ENCODE data around the gene ANKRD22.

The ANKRD22 gene

DNA sequence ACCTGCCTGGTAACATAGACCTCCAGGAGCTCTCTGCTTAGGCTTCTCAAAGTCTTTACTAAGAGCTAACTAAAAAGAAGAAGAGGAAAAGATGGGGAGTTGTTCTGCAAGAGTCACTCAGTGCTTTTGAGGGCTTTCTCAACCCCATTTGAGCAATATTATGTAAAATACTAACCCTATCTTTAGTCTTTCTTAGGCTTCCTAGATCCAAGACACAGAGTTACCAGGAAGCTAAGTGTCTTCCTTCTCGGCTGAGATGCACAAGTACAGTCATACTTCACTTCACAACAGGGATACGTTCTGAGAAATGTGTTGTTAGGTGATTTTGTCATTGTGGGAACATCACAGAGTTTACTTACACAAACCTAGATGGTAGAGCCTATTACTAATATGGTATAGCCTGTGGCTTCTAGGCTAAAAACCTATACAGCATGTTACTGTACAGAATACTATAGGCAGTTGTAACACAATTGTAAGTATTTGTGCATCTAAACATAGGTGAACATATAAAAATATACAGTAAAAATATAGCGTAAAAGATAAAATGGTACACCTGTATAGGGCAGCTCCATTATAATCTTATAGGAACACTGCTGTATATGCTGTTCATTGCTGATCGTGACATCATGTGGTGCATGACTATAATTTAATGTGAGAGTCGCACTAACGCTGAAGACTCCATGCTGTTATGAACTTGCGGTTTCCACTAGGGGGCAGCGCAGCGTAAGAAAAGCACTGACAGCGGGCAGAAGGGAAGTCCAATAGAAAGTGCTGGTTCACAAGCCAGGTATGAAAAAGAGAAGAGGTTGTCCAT is 16.3 kb downstream of the ANKRD22 start:
- peak; percentile 90 for DNase-seq (ENCODE audit: low spot score)

DNA sequence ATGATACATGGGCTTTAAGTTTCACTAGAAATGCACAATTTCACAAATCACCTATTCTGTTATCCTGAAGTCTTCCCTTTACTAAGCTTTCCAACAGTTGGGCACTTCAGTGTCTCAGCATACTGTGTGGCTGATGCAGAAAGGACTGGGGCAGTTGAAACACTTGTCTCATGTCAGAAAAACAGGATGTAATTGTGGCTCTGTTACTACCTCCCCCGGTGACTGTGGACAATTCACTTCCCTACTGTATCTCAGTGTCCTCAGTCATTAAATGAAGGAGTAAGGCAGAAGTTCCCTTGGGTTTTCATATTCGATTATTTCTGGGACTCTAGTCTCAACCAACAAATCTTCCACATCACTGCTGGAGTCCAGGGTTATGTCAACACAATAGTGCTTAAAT is 17.9 kb downstream of the ANKRD22 start:
- DNase-seq (ENCODE audit: low spot score) = no peak

DNA sequence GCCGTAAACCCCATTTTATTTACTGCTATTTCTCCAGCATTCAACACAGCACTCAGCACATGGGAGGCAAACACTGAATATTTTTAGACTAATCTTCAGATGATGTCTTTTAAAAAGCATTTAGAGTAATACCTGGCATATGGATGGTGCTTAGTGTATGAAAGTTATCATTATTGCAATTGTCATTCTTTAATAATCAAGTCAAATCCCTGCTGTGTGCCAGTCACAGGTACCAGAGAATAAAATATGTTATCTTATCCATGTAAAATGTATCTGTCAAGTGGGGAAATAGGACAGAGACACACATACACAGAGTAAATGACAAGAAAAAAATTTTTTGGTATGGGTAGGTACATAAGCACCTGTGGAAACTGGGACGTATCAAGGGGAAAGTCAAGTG is 18.5 kb downstream of the ANKRD22 start:
- no peak for DNase-seq (ENCODE audit: low spot score)

DNA sequence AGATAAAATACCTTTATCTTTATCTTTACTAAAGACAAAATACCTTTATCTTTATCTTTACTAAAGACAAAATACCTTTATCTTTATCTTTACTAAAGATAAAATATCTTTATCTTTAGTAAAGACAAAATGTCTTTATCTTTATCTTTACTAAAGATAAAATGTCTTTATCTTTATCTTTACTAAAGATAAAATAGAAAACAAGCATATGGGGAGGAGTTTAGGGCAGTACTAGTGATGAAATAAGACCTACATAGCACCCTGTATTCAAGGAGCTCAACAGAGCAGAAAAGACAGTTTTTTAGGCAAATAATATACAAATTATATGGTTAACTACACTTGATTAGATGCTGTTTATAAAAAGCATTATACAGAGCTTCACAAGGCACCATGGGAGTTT is 19.3 kb downstream of the ANKRD22 start:
- no peak for DNase-seq (ENCODE audit: low spot score)

DNA sequence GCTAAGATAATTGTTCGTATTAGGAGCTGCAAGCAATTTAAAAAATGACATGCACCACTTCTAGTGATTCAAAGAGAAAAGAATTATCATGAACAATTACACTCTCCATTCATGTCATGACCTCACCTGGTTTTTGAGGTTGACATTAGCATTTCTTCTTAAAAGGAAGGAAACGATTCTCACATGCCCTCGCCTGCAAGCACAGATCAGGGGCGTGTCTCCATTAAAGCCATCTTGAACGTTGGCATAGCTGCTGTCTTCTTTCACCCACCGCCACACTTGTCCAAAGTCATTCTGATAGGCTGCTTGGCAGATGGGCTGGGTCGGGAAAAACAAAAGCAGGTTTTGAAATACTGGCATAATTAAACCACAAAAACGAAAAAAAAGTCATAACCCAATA is 19.9 kb downstream of the ANKRD22 start:
- peak; percentile 74 for DNase-seq (ENCODE audit: low spot score)

DNA sequence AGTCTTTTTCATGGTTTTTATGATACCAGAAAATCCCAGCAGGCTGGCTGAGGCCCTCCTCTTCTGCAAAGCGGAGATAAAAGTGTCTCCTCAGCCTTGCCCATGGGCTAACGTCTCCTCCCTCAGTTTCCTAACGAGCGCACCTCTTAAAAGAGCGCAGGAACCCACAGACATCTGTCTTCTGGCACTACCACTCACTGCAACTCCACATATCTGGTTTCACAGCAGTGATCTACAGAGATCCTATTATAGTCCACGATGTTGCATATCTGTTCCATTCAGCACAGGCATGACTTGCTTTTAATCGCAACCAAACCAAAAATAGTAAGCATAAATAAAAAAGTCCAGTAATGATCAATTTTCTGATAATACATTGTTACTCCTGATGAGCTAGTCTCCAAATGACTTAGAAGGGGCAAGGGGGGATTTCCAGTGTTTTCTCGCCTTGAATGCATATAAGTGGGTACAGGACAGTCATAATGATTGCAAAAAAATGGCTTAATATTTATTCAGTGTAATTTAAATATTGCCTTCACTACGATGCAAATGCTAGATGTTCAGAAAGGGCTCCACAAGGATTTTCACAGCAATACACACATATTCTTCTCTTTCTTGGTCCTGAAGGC is 20.9 kb downstream of the ANKRD22 start:
- DNase-seq (ENCODE audit: low spot score) = no peak

DNA sequence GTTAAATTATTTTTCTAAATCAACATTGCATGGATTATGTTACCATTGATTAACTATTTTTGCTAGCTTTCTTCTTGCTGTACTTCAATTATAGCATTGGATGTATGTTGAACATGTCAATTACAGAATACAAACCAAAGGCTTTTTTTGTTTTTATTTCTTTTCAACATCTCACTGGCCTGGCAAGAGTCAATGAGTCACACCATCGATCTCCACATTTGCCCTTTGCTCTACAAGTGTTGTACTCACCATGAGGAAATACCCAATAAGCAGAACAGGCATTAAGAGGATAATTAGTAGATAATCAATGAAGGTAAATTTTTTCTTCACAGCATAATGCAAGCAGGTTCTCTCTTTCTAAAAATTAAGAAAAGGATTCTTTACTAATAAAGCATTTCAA is 23.3 kb downstream of the ANKRD22 start:
- no peak for DNase-seq (ENCODE audit: low spot score)

DNA sequence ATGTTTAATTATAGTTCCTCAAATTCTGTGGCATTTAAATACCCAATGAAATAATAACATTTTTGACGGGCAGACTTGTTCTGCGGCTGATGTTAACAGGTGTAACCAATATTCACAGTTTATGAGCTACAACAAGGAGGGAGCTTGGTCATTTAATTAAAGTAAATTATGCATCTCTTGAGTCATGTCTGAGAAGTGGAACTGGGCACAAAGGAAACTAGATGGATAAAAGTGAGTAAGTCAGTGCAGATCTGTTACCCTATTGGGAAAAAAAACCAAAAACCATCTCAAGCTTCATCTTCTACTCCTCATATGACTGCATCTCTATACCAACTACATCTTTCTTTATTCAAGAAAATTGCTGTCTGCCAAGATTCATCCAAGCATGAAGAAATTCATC is 24.0 kb downstream of the ANKRD22 start:
- DNase-seq (ENCODE audit: low spot score) = no peak

DNA sequence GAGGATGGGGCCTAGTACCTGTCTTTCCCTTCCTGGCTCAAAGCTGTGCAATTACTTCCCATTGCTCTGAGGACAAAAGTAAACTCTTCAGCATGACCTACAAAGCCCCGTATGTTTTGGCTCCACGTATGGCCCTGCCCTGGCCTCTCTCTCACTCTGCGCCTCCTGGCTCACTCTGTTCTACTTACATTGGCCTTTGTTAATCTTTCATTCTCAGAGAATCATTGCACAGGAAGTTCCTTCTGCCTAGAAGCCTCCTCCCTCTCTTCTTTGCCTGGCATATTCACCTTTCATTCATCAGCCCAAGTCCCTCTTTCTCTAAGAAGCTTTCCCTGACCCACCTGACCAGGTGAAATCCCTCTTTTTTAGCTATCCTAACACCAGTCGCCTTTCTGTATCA is 25.3 kb downstream of the ANKRD22 start:
- DNase-seq (ENCODE audit: low spot score) = no peak

DNA sequence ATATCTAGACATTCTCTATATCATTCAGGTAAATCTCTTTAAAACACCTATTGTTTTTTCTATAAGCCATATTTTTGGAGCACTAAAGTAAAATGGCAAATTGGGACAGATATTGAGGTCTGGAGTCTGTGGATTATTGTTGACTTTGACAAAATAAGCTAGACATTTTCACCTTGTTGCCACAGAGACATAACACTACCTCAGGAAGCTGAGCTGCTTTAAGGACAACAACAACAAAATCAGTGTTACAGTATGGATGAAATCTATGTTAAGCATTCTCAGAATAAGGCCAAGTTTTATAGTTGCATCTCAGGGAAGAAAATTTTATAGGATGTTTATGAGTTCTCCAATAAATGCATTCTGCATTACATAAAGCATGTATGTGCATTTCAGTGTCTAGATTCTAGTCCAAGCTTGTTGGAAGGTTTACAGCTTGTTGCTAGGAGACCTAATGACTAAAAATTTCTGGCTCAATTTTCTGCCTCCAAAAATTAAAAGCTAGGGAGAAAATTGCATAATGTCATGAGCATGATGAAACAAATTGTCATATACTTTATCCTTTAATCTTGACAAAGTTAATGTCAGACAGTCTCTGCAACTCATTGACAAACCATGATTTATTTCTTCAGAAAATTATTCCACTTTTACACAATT is 30.8 kb downstream of the ANKRD22 start:
- no peak for DNase-seq (ENCODE audit: low spot score)

DNA sequence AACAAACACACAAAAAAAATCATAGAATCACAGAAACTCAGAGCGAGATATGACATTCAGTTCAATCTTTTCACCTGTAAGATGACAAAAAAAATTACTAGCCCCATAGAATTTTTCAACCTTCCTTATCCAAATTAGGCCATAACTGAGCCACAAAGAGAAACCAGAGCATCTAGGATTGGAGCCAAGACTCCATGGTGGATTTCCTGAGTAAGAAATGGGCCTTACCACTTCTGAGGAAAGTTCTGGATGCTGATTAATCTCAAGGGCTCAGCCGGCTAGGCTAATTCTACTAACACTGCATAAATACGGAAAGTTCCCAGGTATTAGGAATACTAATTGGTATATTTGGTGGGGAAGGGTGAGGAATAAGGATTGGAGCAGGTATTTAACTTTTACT is 32.4 kb downstream of the ANKRD22 start:
- no peak for DNase-seq (ENCODE audit: low spot score)

DNA sequence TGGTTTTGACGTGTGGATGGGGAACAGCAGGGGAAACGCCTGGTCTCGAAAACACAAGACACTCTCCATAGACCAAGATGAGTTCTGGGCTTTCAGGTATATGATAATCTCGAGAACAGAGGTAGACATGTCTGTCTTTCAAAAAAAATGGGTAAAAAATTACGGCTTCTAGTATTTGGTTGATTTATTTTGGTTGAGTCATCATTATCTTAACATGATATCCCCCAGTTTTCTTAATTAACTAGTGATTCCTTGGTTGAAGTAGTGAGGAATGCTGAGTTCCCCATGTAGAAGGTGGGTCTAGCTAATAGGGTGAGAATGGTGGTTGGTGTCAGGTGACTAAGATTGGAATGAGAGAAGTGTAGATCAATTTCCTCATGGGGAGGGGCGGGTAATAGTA is 38.4 kb downstream of the ANKRD22 start:
- no peak for DNase-seq (ENCODE audit: low spot score)

DNA sequence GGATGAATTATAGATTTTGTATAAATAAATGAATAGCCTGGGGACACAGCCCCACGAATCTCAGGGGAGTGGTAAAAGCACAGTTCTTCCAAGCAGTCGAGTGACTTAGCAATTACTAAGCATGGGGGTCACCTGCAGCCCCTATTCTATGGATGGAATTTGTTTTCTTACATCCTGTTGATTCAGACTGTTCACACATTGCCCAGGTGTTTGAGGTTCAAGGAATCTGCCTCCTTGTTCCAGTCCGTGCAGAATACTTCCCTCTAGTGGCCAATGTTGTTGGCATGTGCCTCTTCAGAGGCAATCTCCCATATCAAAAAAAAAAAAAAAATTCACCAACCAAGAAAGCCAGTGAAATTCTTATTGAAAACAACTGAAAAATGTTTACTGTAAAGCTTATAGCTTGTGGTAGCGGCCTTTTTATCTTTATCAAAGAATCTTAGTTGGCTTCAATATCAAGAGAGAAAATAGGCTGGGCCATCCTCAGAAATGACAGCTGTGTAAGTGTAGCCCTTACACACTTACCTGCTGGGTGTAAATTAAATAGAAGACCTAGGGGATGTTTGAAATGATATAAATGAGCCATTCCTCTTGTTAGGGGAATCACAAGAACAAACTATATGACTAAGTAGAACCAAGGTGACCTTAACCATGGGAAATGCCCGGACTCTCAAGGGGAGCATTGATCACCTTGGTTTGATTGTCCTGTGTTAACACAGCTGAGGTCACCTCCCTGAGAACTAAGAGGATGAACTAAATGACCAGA is 41.3 kb downstream of the ANKRD22 start:
- peak; percentile 60 for DNase-seq (ENCODE audit: low spot score)

DNA sequence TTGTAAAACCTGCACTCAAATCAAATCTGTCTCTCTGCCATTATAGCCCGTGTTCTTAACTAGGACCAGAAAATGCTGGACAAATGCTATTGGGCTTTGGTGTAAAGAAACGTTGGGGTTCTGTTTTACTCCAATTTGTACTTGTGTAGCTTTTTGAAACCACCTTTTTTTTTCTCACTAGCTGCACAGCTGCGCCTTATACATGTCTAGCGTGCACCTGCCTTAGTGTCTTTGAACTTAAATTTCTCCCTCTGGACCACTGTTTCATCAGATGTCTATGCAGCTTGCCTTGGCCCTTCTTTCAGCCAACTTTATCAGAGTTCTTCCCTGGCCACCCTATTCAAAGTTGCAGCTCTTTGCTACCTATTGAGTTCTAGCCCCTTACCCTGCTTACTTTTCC is 42.0 kb downstream of the ANKRD22 start:
- DNase-seq (ENCODE audit: low spot score) = no peak

DNA sequence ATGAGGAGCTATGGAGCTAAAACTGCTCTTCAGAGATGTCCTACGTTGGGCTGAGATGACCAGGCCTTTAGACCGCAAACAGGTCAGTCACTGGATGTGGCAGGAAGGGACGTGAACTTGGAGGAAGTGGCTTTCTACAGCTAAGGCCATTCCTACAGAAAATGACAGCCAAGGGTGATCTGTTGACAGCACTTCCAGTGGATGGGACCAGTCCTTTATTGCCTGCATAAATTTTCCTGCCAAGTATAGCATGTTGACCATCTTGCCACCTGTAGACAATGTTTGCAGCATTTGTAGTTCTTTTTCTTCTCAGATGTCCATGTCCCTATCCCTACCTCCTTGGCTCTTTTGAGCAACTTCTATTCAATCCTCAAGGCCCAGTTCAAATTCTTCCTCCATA is 45.7 kb downstream of the ANKRD22 start:
- no peak for DNase-seq (ENCODE audit: low spot score)

DNA sequence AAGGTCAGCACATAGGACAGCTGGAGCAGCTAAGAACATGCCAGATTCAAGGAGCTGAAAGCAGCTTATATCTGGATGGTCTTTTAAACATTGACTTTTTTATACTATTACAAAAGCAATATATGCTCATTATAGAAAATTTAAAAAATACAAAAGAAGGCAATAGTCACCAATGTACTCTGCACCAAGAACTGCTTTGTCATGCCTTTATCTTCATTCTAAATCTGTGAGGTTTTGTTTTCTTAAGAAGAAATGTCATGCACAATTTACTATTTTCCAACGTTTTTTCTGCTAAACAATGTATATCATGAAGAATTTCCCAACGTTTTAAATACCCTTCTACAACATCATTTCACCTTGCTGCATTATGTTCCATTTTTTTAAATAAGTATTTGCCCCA is 46.3 kb downstream of the ANKRD22 start:
- no peak for DNase-seq (ENCODE audit: low spot score)

DNA sequence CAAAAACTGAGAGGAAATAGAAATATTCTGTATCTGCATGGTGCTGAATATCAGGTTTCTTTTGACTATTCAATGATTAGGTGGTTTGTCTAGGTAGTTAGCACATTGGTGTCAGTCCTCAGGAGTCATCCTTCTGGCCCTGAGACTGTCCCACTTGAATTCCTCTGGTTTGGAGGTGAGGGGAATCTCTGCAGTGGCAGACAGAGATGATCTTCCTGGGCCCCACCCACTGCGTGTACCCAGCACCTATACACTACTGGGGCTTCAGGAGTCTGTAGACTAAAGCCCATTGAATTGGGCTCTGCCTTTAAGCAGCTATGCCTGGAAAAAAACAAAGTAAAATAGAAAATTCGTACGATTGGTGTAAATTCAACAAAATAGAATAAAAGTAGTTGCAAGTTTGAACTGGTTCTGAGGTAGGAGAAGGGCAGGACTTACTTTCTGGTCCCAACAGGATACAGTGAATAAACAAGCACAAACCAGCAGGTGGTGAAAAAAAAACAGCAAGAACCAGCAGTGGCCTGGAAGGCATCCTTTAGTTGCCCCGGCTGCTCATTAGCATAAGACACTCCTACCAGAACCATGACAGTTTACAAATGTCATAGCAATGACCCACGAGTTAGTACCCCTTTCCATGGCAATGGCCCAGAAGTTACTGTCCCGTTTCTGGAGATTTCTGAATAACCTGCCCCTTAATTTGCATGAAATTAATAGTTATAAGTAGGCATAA is 47.4 kb downstream of the ANKRD22 start:
- DNase-seq (ENCODE audit: low spot score) = no peak

DNA sequence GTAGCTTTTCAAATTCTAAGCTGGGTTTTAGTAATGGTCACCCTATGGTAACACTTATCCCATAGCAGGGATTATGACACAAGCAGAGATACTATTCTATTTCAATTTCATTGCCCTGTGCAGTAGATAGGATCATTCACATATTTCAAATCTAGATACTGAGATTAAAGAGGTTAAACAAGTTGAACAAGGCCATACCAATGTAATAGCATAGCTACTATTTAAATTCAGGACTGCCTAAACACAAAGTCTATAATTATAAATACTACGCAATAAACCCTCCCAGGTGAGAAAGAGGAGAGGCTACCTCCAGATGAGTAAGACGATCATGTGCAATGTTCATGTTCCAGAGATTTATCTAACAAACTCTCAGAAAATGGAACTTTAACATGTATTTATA is 48.0 kb downstream of the ANKRD22 start:
- DNase-seq (ENCODE audit: low spot score) = no peak

DNA sequence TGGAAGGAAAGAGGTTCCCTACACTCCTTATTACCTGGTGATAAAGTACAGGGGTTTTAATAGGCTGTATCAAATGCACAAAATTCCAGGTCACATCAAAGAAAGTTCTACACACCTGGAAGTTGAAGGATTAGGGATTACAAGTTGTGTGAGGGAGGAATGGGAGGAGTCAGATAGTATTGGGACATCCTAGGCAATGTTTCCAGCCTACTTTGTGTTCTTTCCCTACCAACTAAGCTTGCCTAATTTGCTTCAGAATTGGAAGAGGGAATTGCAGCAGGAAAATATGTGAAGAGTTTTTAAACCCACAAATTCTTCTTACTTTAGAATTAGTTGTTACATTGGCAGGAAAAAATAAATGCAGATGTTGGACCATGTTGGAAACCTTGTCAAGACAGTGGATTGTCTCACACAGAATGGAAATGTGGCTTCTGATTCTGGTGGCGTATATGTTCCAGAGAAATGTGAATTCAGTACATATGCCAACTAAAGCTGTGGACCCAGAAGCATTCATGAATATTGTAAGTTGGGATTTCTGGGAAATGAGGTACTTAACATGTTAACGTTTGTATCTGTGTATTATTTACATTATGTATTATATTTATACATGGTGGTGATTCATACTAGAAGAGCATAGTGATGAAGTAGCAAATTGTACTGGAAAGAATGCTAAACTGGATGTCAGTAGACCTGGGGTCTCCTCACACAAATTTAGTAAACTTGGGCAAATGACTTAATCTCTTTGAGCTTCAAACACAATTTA is 48.9 kb downstream of the ANKRD22 start, which contains the start of gene LIPM:
TSS of gene LIPM (plus strand) at position 208 of the 763 bp plus-strand sequence. CDS start at position 375, 167 bp downstream.
- DNase-seq (ENCODE audit: low spot score) = no peak

DNA sequence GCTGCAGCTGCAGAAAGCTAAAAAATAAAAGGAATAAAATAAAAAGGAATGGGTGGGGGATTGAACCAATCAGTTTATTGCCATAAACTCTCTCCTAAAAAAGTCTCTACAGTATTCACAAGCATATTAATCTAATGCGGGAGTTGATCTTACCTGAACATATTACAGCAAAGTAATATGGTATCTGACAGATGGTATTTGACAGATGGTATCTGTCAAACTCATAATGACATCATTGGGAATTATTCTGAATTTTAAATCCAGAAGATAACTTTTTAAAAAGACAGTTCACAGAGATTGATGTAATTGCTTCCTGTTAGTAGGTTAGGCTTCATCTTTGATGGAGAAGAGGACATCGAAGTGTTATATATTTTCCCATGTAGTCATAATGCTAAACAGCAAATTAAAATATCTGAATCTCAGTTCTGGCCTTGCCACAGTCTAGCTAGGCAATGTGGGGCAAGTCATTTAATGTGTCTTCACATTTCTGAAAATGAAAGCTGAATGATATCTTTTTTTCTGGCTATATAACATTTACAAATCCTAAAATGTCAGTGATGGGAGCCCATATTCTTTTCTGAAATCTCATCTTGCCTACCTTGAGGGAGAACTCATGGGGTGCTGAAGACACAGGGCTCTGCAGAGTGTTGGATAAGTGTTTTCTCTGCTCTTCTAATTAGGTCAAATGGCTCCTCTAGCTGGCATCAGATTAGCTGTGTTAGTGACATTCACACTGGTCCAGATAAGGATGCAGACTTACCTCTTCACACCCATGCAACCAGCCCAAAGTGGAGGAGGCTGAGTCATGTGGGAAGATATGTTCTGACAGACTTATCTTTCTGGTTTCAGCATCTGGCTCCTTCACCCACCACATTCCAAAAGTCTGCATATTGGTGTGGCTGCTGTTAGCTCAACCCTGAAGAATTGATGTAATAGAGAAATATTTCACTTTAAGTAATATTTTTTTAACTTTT is 51.2 kb downstream of the ANKRD22 start:
- DNase-seq (ENCODE audit: low spot score) = no peak
